ENCODE measurements around the gene AMY2B.
"Not testable (repeated sequence)": the region's sequence is repeated elsewhere in the genome, so short reads cannot be mapped to it uniquely, and the experiment has no call there.

Gene AMY2B

GRCh38 chr1:103571289-103571688, at the start of gene AMY2B:
Gene AMY2B, plus strand, starts transcription at chr1:103571589. Its CDS starts 14 bp downstream, at chr1:103571603.
- not testable (repeated sequence) for DNase-seq

GRCh38 chr1:103523346-103523745, 48.0 kb upstream of the AMY2B start:
- no peak for DNase-seq

- DNase-seq = peak; percentile 82
Measured at GRCh38 chr1:103525114-103525606, 46.2 kb upstream of the AMY2B start.

GRCh38 chr1:103525607-103526507, 45.5 kb upstream of the AMY2B start, which contains the start of gene RNPC3:
Gene RNPC3, plus strand, starts transcription at chr1:103525699. Its CDS starts 372 bp downstream, at chr1:103526071.
- DNase-seq = peak; percentile 98

- DNase-seq = no peak
Measured at GRCh38 chr1:103527331-103527730, 44.1 kb upstream of the AMY2B start.

GRCh38 chr1:103529746-103530145, 41.6 kb upstream of the AMY2B start:
- DNase-seq = no peak

GRCh38 chr1:103538226-103538625, 33.2 kb upstream of the AMY2B start:
- no peak for DNase-seq

- no peak for DNase-seq
Measured at GRCh38 chr1:103541431-103541830, 30.0 kb upstream of the AMY2B start.

GRCh38 chr1:103546496-103546895, 24.9 kb upstream of the AMY2B start:
- no peak for DNase-seq

- no peak for DNase-seq
Measured at GRCh38 chr1:103547840-103548239, 23.5 kb upstream of the AMY2B start.

GRCh38 chr1:103560427-103560826, 11.0 kb upstream of the AMY2B start:
- no peak for DNase-seq

- DNase-seq = not testable (repeated sequence)
Measured at GRCh38 chr1:103561124-103561523, 10.3 kb upstream of the AMY2B start.

- no peak for DNase-seq
Measured at GRCh38 chr1:103561643-103562395, 9.6 kb upstream of the AMY2B start.

- DNase-seq = no peak
Measured at GRCh38 chr1:103563056-103563455, 8.3 kb upstream of the AMY2B start.

- no peak for DNase-seq
Measured at GRCh38 chr1:103569493-103569892, 1.9 kb upstream of the AMY2B start.

GRCh38 chr1:103576065-103576464, 4.7 kb downstream of the AMY2B start:
- DNase-seq = no peak

- not testable (repeated sequence) for DNase-seq
Measured at GRCh38 chr1:103576784-103577183, 5.4 kb downstream of the AMY2B start.

GRCh38 chr1:103582464-103582863, 11.1 kb downstream of the AMY2B start:
- DNase-seq = no peak

GRCh38 chr1:103583887-103584286, 12.5 kb downstream of the AMY2B start:
- DNase-seq = no peak

- DNase-seq = no peak
Measured at GRCh38 chr1:103584537-103584936, 13.1 kb downstream of the AMY2B start.

GRCh38 chr1:103602740-103603139, 31.4 kb downstream of the AMY2B start:
- not testable (repeated sequence) for DNase-seq

- no peak for DNase-seq
Measured at GRCh38 chr1:103616362-103616761, 45.0 kb downstream of the AMY2B start.

- not testable (repeated sequence) for DNase-seq
Measured at GRCh38 chr1:103616994-103617477, 45.6 kb downstream of the AMY2B start, which contains the start of gene AMY2A. Gene AMY2A, plus strand, starts transcription at chr1:103617427. Its CDS starts 14 bp downstream, at chr1:103617441.

Measured in eye (tissue), 1 donor.